Measurements from ENCODE around the gene MMS22L. TPM values are rescaled to one million over a fixed set of nuclear protein-coding genes. Genes with fewer than 3 reads are reported as not detected.

MMS22L gene
- total and polyA plus RNA-seq, 2 experiments from 2014 or later, result 2.7 to 10.1 TPM

DNA sequence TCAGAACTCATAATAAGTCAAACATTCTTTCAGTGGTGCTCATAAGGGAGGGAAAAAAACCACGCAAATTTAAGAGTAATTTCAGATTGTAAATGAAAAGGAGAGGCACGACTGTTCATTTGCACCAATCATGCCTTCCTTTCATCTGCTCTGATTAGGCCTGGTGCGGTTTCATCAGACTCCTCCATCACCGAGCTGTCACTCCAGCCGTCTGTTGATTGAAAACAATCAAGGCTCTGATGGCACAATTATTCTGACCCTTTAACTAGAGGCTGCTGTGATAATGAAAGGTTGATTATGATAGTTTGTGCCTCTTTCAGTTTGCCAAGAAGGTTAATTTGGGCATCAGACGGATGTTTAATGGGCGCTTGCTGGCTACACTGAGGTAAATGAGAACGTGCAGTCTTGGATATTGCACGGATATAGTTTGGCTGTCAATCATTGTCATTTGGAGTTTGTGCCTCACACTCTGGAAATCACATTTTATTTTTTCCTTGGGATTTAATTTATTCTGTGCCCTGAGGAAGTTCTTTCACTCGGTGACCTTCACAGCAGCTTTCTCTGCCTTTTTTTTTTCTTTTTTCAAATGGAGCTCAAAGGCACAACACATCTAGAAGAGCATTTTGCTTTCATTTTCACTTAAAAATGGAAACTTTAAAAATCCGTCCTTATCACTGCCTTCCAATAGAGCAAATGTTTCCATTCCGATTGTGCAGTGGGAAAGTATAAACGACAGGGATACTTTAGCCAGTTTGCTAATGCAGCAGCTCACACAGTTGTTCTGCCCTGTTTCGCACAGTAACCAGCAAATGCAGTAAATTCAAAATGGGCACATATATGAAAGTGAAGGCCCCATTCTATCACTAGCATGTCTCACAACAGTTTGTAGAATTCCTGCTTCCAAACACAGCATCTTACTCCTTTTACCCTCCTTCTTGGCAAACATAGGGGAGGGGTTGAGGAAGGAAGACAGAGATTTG is 185.7 kb downstream of the MMS22L start:
- DNase-seq (ENCODE audit: low spot score), result no peak
- H3K9me3 ChIP-seq (ENCODE audit: low read depth), result no peaks in the 10 kb centered on the region
- no peak overlapping the region for H2AFZ ChIP-seq
- H3K4me2 ChIP-seq, result no peak overlapping the region
- WGBS (ENCODE audit: low lambda C conversion rate, missing lambda C conversion rate), result 81% methylated on average over 14 of the region's 14 CpGs
- H3K36me3 ChIP-seq (replicated peaks; ENCODE audit: insufficient read depth, low read depth), result no peaks in the 10 kb centered on the region
- peaks cover 3% of the 10 kb centered on the region for H3K4me1 ChIP-seq (ENCODE audit: insufficient read depth)
- no peak overlapping the region for H3K4me3 ChIP-seq
- H3K27ac ChIP-seq, result no peak overlapping the region
- TF ChIP-seq EZH2phosphoT487 (IDR thresholded peaks at IDR 0.05; ENCODE audit: low read depth, severe bottlenecking, unreplicated experiment), result no peak
- no peaks in the 10 kb centered on the region for H3K79me2 ChIP-seq
- no peaks in the 10 kb centered on the region for H4K20me1 ChIP-seq (ENCODE audit: insufficient read depth, poor library complexity, severe bottlenecking)
- H3K27me3 ChIP-seq, result no peaks in the 10 kb centered on the region
- H3K9me2 ChIP-seq (replicated peaks; ENCODE audit: insufficient read depth), result no peaks in the 10 kb centered on the region

DNA sequence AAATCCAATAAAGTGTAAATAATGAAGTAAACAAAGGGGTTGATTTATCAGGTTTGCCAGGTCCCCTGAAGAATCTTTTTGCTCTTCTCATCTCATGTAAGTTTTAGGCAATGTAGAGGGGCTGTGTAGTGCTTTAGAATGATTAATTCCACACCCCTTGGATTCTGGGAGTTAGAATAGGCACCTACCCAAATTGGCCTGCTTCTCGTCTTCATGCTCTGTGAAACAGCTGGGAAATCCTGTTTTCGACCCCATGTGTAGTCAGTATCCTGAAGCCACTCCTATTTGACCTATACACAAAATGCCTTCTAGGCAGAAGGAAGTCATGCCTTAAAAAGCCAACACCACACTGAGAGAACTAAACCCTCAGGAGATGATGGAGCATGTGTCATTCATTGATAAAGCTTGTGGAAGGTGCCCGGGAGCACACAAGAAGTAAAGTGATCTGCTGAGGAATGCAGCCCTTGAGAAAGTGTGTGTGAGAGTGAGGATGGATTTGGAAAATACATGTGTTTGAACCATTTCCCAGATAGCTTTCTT is 187.6 kb downstream of the MMS22L start:
- TF ChIP-seq EZH2 (IDR thresholded peaks at IDR 0.05; ENCODE audit: borderline replicate concordance), result no peak
- TF ChIP-seq, protein P1, sequence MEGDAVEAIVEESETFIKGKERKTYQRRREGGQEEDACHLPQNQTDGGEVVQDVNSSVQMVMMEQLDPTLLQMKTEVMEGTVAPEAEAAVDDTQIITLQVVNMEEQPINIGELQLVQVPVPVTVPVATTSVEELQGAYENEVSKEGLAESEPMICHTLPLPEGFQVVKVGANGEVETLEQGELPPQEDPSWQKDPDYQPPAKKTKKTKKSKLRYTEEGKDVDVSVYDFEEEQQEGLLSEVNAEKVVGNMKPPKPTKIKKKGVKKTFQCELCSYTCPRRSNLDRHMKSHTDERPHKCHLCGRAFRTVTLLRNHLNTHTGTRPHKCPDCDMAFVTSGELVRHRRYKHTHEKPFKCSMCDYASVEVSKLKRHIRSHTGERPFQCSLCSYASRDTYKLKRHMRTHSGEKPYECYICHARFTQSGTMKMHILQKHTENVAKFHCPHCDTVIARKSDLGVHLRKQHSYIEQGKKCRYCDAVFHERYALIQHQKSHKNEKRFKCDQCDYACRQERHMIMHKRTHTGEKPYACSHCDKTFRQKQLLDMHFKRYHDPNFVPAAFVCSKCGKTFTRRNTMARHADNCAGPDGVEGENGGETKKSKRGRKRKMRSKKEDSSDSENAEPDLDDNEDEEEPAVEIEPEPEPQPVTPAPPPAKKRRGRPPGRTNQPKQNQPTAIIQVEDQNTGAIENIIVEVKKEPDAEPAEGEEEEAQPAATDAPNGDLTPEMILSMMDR (IDR thresholded peaks at IDR 0.05; ENCODE audit: poor library complexity), result no peak
- no peak for TF ChIP-seq EZH2phosphoT487 (IDR thresholded peaks at IDR 0.05; ENCODE audit: low read depth, severe bottlenecking, unreplicated experiment)
- Histone ChIP-seq H4K20me1 (ENCODE audit: insufficient read depth, poor library complexity, severe bottlenecking) (no peaks in the 10 kb centered on the region), H3K4me1 (ENCODE audit: insufficient read depth) (peaks cover 3% of the 10 kb centered on the region), H3K27ac (no peak overlapping the region), H2AFZ (no peak overlapping the region), H3K9me3 (ENCODE audit: low read depth) (no peaks in the 10 kb centered on the region), H3K36me3 (replicated peaks; ENCODE audit: insufficient read depth, low read depth) (no peaks in the 10 kb centered on the region), H3K4me2 (no peak overlapping the region), H3K79me2 (no peaks in the 10 kb centered on the region), H3K27me3 (no peaks in the 10 kb centered on the region), H3K9me2 (replicated peaks; ENCODE audit: insufficient read depth) (no peaks in the 10 kb centered on the region), H3K4me3 (no peak overlapping the region)
- no peak for DNase-seq (ENCODE audit: low spot score)
- WGBS (ENCODE audit: low lambda C conversion rate, missing lambda C conversion rate), result 65% methylated on average over 3 of the region's 3 CpGs

DNA sequence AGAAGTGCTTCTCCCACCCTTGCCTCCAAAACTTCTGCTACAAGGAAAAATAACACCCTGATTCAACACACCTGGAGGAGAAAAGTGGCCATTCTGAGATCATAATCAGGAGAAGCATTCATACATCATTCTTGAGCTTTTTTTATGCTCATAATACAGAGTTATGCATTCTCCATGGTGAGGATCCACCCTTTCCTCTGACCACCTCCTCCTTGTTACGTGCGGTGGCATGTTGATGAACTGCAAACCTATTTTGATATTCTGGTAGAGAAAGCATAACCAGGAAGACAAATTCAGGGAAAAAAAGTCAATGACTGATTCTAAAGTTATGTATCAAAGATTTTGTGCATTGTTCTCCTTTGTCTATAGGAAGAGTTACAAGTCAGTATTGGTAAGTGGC is 188.6 kb downstream of the MMS22L start:
- DNase-seq (ENCODE audit: low spot score), result no peak
- H3K9me2 ChIP-seq (replicated peaks; ENCODE audit: insufficient read depth), result no peaks in the 10 kb centered on the region

More for the DNA sequence above, 188.6 kb downstream of the MMS22L start:
- TF ChIP-seq, protein P1 (IDR thresholded peaks at IDR 0.05; ENCODE audit: poor library complexity), result no peak
- no peak for TF ChIP-seq EZH2 (IDR thresholded peaks at IDR 0.05; ENCODE audit: borderline replicate concordance)
- no peak for TF ChIP-seq EZH2phosphoT487 (IDR thresholded peaks at IDR 0.05; ENCODE audit: low read depth, severe bottlenecking, unreplicated experiment)
- WGBS (ENCODE audit: low lambda C conversion rate, missing lambda C conversion rate), result 84% methylated on average over 2 of the region's 2 CpGs
- Histone ChIP-seq H3K4me1 (ENCODE audit: insufficient read depth) (peaks cover 3% of the 10 kb centered on the region), H3K4me3 (no peak overlapping the region), H3K27me3 (no peaks in the 10 kb centered on the region), H3K27ac (no peak overlapping the region), H3K9me3 (ENCODE audit: low read depth) (no peaks in the 10 kb centered on the region), H3K79me2 (no peaks in the 10 kb centered on the region), H2AFZ (no peak overlapping the region), H3K36me3 (replicated peaks; ENCODE audit: insufficient read depth, low read depth) (no peaks in the 10 kb centered on the region), H4K20me1 (ENCODE audit: insufficient read depth, poor library complexity, severe bottlenecking) (no peaks in the 10 kb centered on the region), H3K4me2 (no peak overlapping the region)
